HG03095 (cell line): Measurements from ENCODE around the gene TLK2.
"Not testable (repeated sequence)": the region's sequence is repeated elsewhere in the genome, so short reads cannot be mapped to it uniquely, and the experiment has no call there.

Source experiments
- ATAC-seq: cut with Tn5 transposase; IDR thresholded peaks from one replicate; pipeline ENCODE4 v1.9.1; 2021; ENCODE audit warnings: moderate library complexity; ENCODE audit not compliant: unreplicated experiment

Gene TLK2

DNA sequence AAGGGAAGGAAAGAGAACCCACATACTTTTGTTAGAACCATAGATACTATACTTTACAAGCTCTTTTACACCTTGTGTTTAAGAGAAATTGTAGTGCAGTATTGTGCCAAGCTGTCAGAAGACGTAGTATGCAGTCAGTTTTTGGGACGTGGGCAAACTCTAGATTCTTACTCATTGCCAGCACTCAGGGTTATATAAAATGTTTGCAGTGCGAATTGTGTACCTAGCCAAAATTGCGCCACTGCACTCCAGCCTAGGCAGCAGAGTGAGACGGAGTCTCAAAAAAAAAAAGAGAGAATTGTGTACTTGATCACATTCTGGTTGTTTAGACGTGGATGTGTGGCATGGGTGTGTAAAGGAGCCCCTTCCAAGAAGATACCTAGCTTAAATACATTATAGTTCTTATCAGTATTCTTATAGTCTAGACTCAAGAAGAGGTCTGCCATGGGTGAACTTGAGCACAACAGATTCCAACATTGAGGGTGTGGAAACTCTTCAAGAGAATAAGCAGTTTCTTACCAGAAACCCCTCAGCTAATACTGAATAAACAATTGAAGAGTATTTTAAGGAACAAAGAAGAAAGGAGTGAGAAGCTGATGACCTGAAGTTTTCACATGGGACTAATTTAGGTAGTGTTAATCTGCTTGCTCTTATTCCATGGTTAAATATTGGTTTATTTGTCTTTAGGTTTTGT is 121.5 kb downstream of the TLK2 start:
- no peak for ATAC-seq

DNA sequence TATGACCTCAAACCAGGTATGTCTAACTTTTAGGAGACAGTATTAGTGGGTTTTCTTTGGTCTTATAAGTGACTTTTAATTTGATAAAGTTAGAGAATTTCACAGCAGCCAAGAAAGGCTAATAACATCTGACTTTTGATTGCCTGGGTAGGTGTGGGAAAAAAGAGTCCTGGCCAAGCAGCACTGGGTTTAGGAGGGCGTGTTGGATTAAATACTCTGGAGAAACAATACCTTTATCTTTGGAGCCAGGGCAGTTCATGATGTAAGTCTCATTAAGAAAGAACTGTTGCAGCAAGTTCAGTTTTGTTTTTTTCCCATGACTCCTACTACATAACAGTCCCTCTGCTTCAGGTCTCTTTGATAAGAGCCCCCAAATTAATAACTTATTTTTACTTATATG is 122.2 kb downstream of the TLK2 start:
- no peak for ATAC-seq

GRCh38 chr17:62601471-62601870 is 122.8 kb downstream of the TLK2 start:
- no peak for ATAC-seq

DNA sequence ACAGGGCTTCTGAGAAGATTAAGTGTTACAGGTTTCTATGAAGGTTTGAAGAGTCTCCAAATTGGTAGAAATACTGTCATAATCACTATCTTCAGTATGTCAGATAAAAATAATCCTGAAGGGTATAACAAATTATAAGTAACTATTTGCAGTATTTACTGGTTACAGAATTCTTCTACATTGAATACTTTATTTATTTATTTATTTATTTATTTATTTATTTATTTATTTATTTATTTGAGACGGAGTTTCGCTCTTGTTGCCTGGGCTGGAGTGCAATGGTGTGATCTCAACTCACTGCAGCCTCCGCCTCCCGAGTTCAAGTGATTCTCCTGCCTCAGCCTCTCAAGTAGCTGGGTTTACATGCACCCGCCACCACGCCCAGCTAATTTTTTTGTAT is 125.2 kb downstream of the TLK2 start:
- ATAC-seq, result not testable (repeated sequence)

- no peak for ATAC-seq
Measured at GRCh38 chr17:62605588-62605987, 127.0 kb downstream of the TLK2 start.

- ATAC-seq, result peak; percentile 75
Measured at GRCh38 chr17:62611292-62611691, 132.7 kb downstream of the TLK2 start.

GRCh38 chr17:62611728-62612127 is 133.1 kb downstream of the TLK2 start:
- no peak for ATAC-seq

DNA sequence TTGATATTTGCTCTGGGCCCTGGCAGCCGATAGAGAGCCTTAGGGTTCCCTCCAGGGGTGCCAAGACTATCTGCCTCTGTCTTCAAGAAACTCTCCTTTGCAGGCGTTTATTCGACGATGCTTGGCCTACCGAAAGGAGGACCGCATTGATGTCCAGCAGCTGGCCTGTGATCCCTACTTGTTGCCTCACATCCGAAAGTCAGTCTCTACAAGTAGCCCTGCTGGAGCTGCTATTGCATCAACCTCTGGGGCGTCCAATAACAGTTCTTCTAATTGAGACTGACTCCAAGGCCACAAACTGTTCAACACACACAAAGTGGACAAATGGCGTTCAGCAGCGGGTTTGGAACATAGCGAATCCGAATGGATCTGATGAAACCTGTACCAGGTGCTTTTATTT is 133.7 kb downstream of the TLK2 start:
- ATAC-seq, result not testable (repeated sequence)

DNA sequence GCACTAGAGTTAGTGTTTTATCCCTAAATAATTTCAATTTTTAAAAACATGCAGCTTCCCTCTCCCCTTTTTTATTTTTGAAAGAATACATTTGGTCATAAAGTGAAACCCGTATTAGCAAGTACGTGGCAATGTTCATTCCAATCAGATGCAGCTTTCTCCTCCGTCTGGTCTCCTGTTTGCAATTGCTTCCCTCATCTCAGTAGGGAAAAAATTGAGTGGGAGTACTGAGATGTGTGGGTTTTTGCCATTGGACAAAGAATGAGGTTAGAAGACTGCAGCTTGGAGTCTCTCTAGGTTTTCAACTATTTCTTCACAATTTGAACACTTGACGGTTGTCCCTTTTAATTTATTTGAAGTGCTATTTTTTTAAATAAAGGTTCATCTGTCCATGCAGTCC is 134.5 kb downstream of the TLK2 start:
- not testable (repeated sequence) for ATAC-seq

DNA sequence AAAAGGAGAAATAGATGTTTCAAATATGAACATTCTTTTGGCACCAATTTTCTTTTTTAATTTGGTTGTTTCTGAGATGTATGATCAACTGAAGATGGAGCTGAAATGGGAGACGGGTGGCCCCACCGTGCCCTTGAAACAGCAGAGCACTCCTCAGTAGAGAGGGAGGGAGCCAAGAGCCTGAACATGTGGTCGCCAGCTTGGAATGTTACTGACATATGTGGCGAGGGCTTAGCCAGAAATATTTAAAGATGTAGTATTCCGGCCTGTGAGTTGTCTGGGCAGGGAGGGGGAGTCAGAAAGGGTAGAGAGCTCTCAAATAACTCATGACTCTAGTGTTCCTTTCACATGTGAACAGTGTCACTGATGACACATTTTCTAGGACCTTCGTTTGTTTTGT is 135.5 kb downstream of the TLK2 start:
- ATAC-seq, result no peak

- no peak for ATAC-seq
Measured at GRCh38 chr17:62615503-62615902, 136.9 kb downstream of the TLK2 start.

- no peak for ATAC-seq
Measured at GRCh38 chr17:62616993-62617893, 138.6 kb downstream of the TLK2 start.

GRCh38 chr17:62617894-62618472 is 139.4 kb downstream of the TLK2 start:
- ATAC-seq, result no peak

- no peak for ATAC-seq
Measured at GRCh38 chr17:62618647-62619416, 140.2 kb downstream of the TLK2 start.

DNA sequence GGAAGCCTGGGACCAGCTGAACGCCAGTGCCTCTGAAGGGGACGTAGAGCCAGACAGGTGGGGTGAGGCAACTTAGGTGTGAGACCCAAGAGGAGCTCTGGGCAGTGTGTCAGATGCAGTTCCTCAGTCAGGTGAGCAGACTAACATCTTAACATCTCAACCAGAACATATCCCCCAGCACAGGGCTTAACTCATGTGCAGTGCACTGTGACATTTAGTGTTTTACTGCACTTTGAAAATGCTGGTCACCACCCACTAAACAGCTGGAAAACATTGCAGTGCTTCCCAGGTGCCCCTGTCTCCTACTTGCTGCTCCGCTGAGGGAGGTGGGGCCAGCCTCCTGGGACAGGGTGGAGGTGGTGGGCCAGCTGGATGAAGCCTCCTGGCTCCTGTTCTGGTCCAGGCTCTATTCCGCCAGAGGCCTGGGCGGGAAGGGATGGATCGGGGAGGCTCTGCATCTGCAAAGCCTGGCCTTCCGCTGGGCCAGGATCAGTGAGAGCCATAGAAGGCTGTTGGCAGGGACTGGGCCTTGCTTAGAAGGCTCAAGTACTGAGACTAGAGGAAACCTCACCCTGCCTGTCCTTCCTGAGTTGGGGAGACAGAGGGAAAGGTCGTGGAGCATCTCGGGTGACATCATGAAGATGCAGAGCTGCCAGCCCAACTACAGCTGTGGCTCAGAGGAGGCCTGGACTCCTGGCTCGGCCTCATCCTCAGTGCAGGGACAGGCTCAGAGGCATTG is 141.0 kb downstream of the TLK2 start:
- ATAC-seq, result no peak

DNA sequence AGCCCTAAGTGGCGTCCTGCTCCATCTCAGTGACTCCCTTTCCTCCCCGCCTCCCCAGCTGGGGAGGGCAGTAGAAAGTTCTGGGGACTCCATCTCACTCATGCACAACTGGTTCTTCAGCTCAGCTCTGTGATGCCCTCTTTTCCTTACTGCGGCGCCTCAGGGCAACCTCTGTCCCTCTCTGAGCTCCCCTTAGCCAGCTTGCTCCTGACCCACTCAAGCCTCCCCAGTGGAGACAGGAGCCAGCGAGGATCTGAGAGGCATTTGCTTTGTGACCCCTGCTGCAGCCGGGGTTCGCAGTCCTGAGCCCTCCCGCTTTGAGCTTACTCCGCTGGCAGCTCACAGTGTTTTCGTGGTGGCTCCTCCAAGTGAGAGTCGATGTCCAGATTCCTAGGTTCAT is 142.6 kb downstream of the TLK2 start:
- ATAC-seq, result no peak

- ATAC-seq, result no peak
Measured at GRCh38 chr17:62625184-62625869, 146.7 kb downstream of the TLK2 start.

GRCh38 chr17:62625870-62626200 is 147.2 kb downstream of the TLK2 start:
- no peak for ATAC-seq

DNA sequence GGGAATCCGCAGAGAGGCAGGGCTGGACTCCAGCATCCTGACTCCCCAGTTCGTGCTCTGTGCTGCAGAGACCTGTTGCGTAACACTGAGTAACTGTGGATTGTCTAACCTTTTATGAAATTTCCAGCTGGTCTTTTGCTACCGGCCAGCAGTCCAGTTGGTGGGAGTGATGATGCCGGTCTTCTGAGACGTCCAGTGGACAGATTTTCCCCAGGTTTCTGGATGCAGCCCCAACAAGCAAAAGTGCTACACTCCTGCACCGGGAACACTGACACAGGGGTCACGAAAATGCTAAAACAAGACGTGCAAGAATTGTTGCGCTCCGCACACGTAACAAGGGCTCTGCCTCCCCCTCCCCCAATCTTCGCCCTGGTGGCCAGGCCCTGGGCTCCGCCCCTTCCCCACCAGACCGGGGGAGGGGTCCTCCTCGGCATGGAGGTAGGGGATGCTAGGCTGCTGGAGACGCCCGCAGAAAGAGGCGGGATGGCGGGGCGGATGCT is 148.1 kb downstream of the TLK2 start:
- no peak for ATAC-seq
